ENCODE results near the gene RCAN2.

RCAN2 gene

GRCh38 chr6:46267515-46267914, 223.7 kb downstream of the RCAN2 start:
- in situ Hi-C loops (cut with HindIII; ENCODE audit: low sequenced_read_pairs), result no loop called here
- DNase-seq (ENCODE audit: low read depth, low spot score), result no peak
- no peak overlapping the region for H3K4me3 ChIP-seq (ENCODE audit: low read depth, low read length)
- no peak for TF ChIP-seq CTCF (IDR thresholded peaks at IDR 0.05; ENCODE audit: low read depth, low read length)

- H3K4me3 ChIP-seq (ENCODE audit: low read depth, low read length), result no peak overlapping the region
- no peak for TF ChIP-seq CTCF (IDR thresholded peaks at IDR 0.05; ENCODE audit: low read depth, low read length)
- in situ Hi-C loops (cut with HindIII; ENCODE audit: low sequenced_read_pairs), result no loop called here
- no peak for DNase-seq (ENCODE audit: low read depth, low spot score)
Observed at GRCh38 chr6:46265373-46265772, 225.9 kb downstream of the RCAN2 start.

GRCh38 chr6:46263707-46264086, 227.6 kb downstream of the RCAN2 start:
- no peak overlapping the region for H3K4me3 ChIP-seq (ENCODE audit: low read depth, low read length)
- in situ Hi-C loops (cut with HindIII; ENCODE audit: low sequenced_read_pairs), result no loop called here
- TF ChIP-seq CTCF (IDR thresholded peaks at IDR 0.05; ENCODE audit: low read depth, low read length), result no peak

GRCh38 chr6:46262928-46263706, 228.1 kb downstream of the RCAN2 start:
- TF ChIP-seq CTCF (IDR thresholded peaks at IDR 0.05; ENCODE audit: low read depth, low read length), result no peak
- in situ Hi-C loops (cut with HindIII; ENCODE audit: low sequenced_read_pairs), result no loop called here
- H3K4me3 ChIP-seq (ENCODE audit: low read depth, low read length), result no peak overlapping the region
- no peak for DNase-seq (ENCODE audit: low read depth, low spot score)

More at GRCh38 chr6:46263707-46264086, 227.6 kb downstream of the RCAN2 start:
- peak; percentile 2 for DNase-seq (ENCODE audit: low read depth, low spot score)

- H3K4me3 ChIP-seq (ENCODE audit: low read depth, low read length), result no peak overlapping the region
- in situ Hi-C loops (cut with HindIII; ENCODE audit: low sequenced_read_pairs), result no loop called here
- TF ChIP-seq CTCF (IDR thresholded peaks at IDR 0.05; ENCODE audit: low read depth, low read length), result no peak
- no peak for DNase-seq (ENCODE audit: low read depth, low spot score)
Observed at GRCh38 chr6:46258249-46258648, 233.0 kb downstream of the RCAN2 start.

- H3K4me3 ChIP-seq (ENCODE audit: low read depth, low read length), result no peak overlapping the region
- in situ Hi-C loops (cut with HindIII; ENCODE audit: low sequenced_read_pairs), result no loop called here
- TF ChIP-seq CTCF (IDR thresholded peaks at IDR 0.05; ENCODE audit: low read depth, low read length), result no peak
- no peak for DNase-seq (ENCODE audit: low read depth, low spot score)
Observed at GRCh38 chr6:46255528-46255927, 235.7 kb downstream of the RCAN2 start.

All from astrocyte of the spinal cord (primary cell).